Measurements from ENCODE around the gene NGRN. TPM values are rescaled to one million over a fixed set of nuclear protein-coding genes. Genes with fewer than 3 reads are reported as not detected.

The NGRN gene
- total RNA-seq, 3 donors from 2014 or later (not counting 1 experiment from before 2014, with no cell fraction given): 33.4 to 43.5 (median 33.5) TPM

DNA sequence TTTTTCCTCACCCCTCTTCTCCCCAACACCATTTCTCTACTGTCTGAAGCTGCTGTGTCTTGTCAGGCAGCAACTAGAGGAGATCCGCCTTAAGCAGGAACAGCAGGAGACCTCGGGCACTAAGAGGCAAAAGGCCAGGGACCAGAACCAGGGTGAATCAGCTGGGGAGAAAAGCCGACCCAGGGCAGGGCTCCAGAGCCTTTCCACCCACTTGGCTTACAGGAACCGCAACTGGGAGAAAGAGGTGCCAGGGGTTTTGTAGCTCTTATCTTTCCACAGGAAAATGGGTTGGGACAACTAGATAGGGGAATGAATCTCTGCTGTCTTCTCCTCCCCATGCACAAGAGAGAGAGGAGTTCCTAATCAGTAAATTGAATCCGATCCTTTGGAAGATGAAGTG, 3.0 kb upstream of the NGRN start:
- TF ChIP-seq CTCF (IDR thresholded peaks at IDR 0.05): no peak
- WGBS (ENCODE audit: insufficient coverage): 93% methylated on average over 5 of the region's 5 CpGs
- peaks cover 6% of the 10 kb centered on the region for H3K36me3 ChIP-seq (ENCODE audit: control insufficient read depth, insufficient read depth, low read length)

DNA sequence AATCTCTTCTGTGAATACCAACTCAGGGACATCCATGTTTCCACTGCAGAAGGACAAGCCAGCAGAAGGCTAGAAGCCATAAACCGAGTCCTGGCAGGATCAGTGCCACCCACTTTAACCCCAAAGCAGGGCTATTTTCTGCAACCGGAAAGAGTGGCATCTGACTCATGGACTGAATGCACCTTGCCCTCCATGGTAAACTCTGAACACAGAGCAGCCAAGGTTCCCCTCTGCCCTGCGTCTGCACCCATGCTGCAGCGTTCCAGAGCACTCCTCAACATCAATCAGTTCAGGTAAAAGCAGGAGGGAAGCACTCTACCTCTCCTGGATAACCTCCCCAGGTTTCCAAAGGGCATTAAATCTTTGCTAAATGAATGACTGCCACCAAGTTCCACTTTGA, 801 bp upstream of the NGRN start:
- no peaks in the 10 kb centered on the region for H3K27me3 Mint-ChIP-seq (ENCODE audit: low read depth in 2 of 2)
- Histone ChIP-seq H3K4me1 (ENCODE audit: control insufficient read depth, insufficient read depth, low read length) (peaks cover 30% of the 10 kb centered on the region), H3K27me3 (ENCODE audit: control insufficient read depth, insufficient read depth, low read length) (no peaks in the 10 kb centered on the region), H3K4me3 (ENCODE audit: low read length) (peak overlapping the region; percentile 78), H3K9me3 (ENCODE audit: control insufficient read depth, insufficient read depth, low read length) (no peaks in the 10 kb centered on the region), H3K36me3 (ENCODE audit: control insufficient read depth, insufficient read depth, low read length) (peaks cover 17% of the 10 kb centered on the region), H3K27ac (ENCODE audit: low read length) (peak overlapping the region; percentile 94)
- no peak for ATAC-seq
- no peak for TF ChIP-seq CTCF (IDR thresholded peaks at IDR 0.05)
- H3K27ac Mint-ChIP-seq: peak overlapping the region; percentile 97 to 98
- H3K36me3 Mint-ChIP-seq: peaks cover 6% of the 10 kb centered on the region
- H3K9me3 Mint-ChIP-seq: no peaks in the 10 kb centered on the region
- 43% methylated on average over 4 of the region's 4 CpGs for WGBS (ENCODE audit: insufficient coverage)
- peak in 1 of 2 donors; percentile 48 for DNase-seq
- peak overlapping the region; percentile 96 for H3K4me3 Mint-ChIP-seq
- intact Hi-C loops (cut with micrococcal nuclease): loop anchor here (1.0 to 2.0 kb wide), 2 partner anchors 30 to 34 kb away; partner anchors contain the start of gene GDPGP1
- peaks cover 49 to 52% of the 10 kb centered on the region in 2 donors for H3K4me1 Mint-ChIP-seq

More for the DNA sequence above, 3.0 kb upstream of the NGRN start:
- Mint-ChIP-seq H3K9me3 (no peaks in the 10 kb centered on the region), H3K27me3 (ENCODE audit: low read depth in 2 of 2) (no peaks in the 10 kb centered on the region), H3K27ac (peak overlapping the region in 1 of 2 donors; percentile 8), H3K4me3 (peak overlapping the region; percentile 29), H3K4me1 (peaks cover 30 to 34% of the 10 kb centered on the region in 2 donors), H3K36me3 (no peaks in the 10 kb centered on the region)
- Histone ChIP-seq H3K27me3 (ENCODE audit: control insufficient read depth, insufficient read depth, low read length) (no peaks in the 10 kb centered on the region), H3K4me1 (ENCODE audit: control insufficient read depth, insufficient read depth, low read length) (peaks cover 25% of the 10 kb centered on the region), H3K27ac (ENCODE audit: low read length) (no peak overlapping the region), H3K4me3 (ENCODE audit: low read length) (no peak overlapping the region), H3K9me3 (ENCODE audit: control insufficient read depth, insufficient read depth, low read length) (no peaks in the 10 kb centered on the region)
- DNase-seq (no peak), ATAC-seq (no peak)
- intact Hi-C loops (cut with micrococcal nuclease): no loop called here

- Histone ChIP-seq H3K27me3 (ENCODE audit: control insufficient read depth, insufficient read depth, low read length) (no peaks in the 10 kb centered on the region), H3K27ac (ENCODE audit: low read length) (peak overlapping the region; percentile 94), H3K4me3 (ENCODE audit: low read length) (peak overlapping the region; percentile 78), H3K36me3 (ENCODE audit: control insufficient read depth, insufficient read depth, low read length) (peaks cover 30% of the 10 kb centered on the region), H3K4me1 (ENCODE audit: control insufficient read depth, insufficient read depth, low read length) (peaks cover 30% of the 10 kb centered on the region), H3K9me3 (ENCODE audit: control insufficient read depth, insufficient read depth, low read length) (no peaks in the 10 kb centered on the region)
- peak overlapping the region; percentile 97 to 98 for H3K27ac Mint-ChIP-seq
- no peaks in the 10 kb centered on the region for H3K9me3 Mint-ChIP-seq
- 1% methylated on average over 16 of the region's 16 CpGs for WGBS (ENCODE audit: insufficient coverage)
- TF ChIP-seq CTCF (IDR thresholded peaks at IDR 0.05): no peak
- peaks cover 15% of the 10 kb centered on the region for H3K36me3 Mint-ChIP-seq
- DNase-seq: peak in 1 of 2 donors; percentile 68
- intact Hi-C loops (cut with micrococcal nuclease): no loop called here
- ATAC-seq: peak in 2 of 3 donors; percentile 3 to 6
- H3K4me3 Mint-ChIP-seq: peak overlapping the region; percentile 96
- H3K4me1 Mint-ChIP-seq: peaks cover 60 to 63% of the 10 kb centered on the region in 2 donors
- H3K27me3 Mint-ChIP-seq (ENCODE audit: low read depth in 2 of 2): no peaks in the 10 kb centered on the region
These were observed 574 bp downstream of the NGRN start for GRCh38 chr15:90266061-90266431.

DNA sequence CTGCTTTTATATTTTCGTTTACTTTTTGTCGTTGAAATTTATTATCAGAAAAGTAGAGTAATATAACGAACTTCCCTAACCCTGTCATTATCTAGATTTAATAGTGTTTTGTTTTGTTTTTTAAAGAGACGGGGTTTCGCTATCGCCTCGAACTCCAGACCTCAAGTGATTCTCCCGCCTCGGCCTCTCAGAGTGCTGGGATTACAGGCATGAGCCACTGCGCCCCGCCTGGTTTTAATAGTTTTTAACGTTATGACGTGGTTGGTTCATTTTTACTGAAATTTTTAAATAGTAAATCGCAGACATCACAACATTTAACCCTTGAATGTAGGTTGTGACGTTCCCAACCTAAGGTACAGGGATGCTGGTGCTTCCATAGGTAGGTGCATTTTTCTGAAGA, 1.0 kb downstream of the NGRN start:
- Histone ChIP-seq H3K4me1 (ENCODE audit: control insufficient read depth, insufficient read depth, low read length) (peaks cover 30% of the 10 kb centered on the region), H3K27ac (ENCODE audit: low read length) (peak overlapping the region; percentile 94), H3K9me3 (ENCODE audit: control insufficient read depth, insufficient read depth, low read length) (no peaks in the 10 kb centered on the region), H3K36me3 (ENCODE audit: control insufficient read depth, insufficient read depth, low read length) (peaks cover 34% of the 10 kb centered on the region), H3K4me3 (ENCODE audit: low read length) (peak overlapping the region; percentile 78), H3K27me3 (ENCODE audit: control insufficient read depth, insufficient read depth, low read length) (no peaks in the 10 kb centered on the region)
- Mint-ChIP-seq H3K36me3 (peaks cover 15% of the 10 kb centered on the region), H3K9me3 (no peaks in the 10 kb centered on the region), H3K27me3 (ENCODE audit: low read depth in 2 of 2) (no peaks in the 10 kb centered on the region), H3K4me3 (peak overlapping the region; percentile 96), H3K4me1 (peaks cover 64 to 66% of the 10 kb centered on the region in 2 donors), H3K27ac (peak overlapping the region; percentile 97 to 98)
- TF ChIP-seq CTCF (IDR thresholded peaks at IDR 0.05): no peak
- DNase-seq (peak in 1 of 2 donors; percentile 46), ATAC-seq (no peak)
- 47% methylated on average over 12 of the region's 15 CpGs for WGBS (ENCODE audit: insufficient coverage)
- intact Hi-C loops (cut with micrococcal nuclease): no loop called here

Data from natural killer cell (primary cell).